HG02885 (cell line): ENCODE measurements around the gene SLC25A20.
"Not testable (repeated sequence)": the region's sequence is repeated elsewhere in the genome, so short reads cannot be mapped to it uniquely, and the experiment has no call there.

Source experiments
- ATAC-seq: cut with Tn5 transposase; IDR thresholded peaks from one replicate; pipeline ENCODE4 v1.9.1; 2021; ENCODE audit warnings: mild to moderate bottlenecking; ENCODE audit not compliant: unreplicated experiment, poor library complexity

SLC25A20 gene

DNA sequence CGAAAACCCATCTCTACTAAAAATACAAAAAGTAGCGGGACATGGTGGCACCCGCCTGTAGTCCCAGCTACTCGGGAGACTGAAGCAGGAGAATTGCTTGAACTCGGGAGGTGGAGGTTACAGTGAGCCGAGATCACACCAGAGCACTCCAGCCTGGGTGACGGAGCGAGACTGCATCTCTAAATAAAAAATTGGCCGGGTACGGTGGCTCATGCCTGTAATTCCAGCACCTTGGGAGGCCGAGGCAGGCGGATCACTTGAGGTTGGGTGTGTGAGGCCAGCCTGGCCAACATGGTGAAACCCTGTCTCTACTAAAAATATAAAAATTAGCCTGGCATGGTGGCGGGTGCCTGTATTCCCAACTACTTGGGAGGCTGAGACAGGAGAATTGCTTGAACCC lies 8.3 kb upstream of the SLC25A20 start:
- not testable (repeated sequence) for ATAC-seq

DNA sequence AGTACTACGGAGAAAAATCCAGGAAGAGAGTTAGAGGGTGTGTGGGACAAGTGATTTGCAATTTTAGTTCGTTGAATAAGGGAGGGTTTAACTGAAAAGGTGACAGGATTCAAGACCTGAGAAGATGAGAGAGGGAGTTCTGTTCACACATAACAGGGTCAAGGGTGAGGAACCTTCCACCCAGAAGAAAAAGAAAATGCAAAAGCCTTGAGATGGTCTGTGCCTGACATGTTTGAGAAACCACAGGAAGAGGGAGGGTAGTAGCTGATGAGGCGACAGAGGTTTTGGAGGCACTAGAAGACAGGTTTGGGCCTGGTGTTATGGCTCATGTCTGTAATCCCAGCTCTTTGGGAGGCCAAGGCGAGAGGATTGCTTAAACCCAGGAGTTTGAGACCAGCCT lies 591 bp upstream of the SLC25A20 start:
- no peak for ATAC-seq

DNA sequence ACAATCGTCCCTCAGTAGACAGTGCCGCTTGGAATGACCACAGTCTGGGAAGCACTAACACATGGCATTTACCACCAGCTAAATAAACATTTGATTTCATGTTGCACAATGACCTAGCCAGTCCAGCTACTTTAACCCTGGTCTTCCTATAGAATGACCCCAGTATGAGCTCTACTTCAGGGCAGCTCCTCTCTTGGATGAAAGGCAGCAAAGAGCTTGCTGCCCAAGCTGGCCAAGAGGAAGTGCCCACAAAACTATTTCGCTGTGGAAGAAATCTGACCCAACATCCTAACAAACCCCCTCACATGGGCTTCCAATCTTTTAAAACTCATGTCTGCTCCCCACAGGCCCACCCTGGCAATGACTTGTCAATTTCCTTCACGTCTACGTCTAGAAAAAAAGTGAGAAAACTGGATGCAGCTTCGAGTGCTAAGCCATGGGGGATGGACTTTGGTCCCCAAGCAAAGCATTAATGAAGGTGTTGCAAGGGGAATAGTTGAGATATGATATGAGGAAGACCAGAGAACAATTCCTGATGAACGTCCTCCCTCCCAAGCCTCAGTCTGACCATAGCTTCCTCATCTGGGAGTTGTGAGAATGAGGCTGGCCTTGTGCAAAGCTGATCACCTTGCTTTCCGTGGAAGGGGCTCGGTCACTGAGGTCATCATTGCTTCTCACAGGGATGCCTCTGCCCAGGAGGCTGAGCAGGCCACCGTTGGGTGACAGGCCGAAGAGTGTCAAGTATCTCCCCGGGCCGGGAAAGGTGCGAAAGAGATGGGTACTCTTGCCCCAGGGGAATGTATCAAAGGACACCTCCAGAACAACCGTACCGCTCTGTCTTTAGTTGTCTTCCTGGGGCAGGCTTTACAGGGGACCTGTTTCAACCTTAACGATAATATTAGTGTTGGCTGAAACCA lies 964 bp downstream of the SLC25A20 start:
- ATAC-seq, result peak; percentile 6

DNA sequence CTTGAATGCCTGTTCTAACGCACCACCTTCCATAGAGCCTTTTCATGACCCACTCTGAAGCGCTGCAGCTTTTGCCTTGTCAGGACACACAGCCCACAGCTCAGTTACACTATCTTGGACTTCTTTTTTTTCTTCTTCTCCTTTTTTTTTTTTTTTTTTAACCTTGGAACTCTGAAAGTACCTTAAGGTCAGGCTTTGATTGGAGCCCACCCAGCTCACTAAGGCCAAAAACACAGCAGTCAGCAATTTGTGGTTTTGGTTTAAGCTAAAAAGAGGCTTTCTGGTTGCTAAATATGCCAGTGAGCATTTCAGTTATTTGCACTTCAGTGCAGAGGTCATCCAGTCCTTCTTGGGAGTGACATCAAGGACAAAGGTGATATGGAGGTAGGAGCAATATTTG lies 1.7 kb downstream of the SLC25A20 start:
- ATAC-seq, result no peak

DNA sequence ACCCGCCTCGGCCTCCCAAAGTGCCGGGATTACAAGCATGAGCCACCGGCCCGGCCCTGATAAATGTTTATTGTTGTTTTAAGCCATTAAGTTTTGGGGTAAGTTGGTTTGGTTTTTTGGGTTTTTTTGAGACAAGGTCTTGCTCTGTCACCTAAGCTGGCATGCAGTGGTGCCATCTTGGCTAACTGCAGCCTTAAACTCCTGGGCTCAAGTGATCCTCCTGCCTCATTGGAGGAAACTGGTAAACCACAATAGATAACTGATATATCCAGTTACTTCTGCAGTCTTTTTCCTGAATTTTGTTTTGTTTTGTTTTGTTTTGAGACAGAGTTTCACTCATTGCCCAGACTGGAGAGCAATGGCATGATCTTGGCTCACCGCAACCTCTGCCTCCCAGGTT lies 4.2 kb downstream of the SLC25A20 start:
- no peak for ATAC-seq

DNA sequence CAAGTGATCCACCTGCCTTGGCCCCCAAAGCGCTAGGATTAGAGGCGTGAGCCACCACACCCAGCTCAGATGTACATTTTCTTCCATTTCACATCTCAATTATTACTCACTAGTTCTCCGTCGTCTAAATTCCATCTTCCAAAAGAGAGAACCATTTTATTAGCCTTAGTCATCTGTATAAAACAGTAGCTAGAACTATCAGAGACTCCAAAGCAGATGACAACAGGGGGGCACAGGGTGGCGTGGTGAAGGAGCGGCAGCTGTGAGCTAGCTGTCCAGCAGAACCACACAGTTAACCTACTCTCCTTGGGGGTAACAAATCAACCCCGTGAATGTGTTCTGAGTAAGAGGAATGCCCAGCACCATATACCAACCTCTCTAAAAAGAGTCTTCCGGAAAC lies 7.1 kb downstream of the SLC25A20 start:
- no peak for ATAC-seq

DNA sequence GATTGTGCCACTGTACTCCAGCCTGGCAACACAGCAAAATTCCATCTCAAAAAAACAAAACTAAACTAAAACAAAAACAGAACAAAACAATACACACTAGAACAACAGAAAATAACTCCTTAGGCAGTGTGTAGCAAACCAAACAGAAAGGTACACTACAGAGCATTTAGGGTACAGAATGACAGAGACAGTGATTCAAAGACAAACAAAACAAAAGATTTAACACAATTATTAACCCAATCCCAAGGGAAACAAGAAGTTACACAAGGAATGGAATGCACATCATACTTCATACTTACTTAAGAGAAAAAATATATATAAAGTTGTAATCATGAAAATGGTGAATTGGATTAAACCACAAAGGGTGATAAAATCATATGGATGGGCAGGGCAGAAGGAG lies 12.9 kb downstream of the SLC25A20 start:
- ATAC-seq, result no peak

DNA sequence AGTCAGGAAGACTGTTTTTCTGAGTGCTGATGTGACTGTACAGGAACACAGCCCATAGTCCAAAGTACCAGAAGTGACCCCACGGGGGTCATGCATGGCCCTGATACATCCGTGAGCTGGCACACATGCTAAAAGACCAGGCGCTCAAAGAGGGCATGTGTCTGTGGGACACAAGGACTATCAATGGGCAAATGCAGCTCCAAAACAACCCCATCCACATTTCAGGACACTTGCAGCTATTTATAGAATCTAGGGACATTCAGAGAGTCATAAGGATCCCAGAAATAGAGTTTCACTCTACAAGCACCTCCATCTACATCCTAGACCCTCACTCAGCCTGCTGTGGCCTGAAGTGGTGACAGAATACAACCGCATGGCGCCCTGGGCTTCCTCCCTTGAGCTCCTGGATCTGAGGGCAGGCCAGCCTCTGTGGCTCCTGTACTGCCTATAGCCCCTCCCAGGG lies 17.0 kb downstream of the SLC25A20 start:
- no peak for ATAC-seq

DNA sequence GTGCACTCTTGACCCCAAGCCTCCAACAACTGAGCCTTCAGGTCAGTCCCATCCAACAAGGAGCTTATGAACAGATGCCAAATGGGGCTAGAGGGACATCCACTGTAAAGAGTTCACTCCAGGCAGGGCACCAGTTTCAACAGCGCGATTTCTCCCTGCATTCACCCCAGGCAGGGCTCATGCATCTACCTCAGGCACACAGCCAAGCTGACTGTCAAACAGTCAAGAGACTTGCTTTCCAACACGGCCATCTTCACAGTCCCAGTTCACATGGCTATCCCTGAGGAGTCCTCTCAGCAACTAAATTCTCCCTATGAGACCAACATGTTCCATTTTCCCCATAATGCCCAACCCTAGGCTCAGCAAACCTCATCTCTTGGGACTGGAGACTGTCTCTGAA lies 17.7 kb downstream of the SLC25A20 start:
- no peak for ATAC-seq

DNA sequence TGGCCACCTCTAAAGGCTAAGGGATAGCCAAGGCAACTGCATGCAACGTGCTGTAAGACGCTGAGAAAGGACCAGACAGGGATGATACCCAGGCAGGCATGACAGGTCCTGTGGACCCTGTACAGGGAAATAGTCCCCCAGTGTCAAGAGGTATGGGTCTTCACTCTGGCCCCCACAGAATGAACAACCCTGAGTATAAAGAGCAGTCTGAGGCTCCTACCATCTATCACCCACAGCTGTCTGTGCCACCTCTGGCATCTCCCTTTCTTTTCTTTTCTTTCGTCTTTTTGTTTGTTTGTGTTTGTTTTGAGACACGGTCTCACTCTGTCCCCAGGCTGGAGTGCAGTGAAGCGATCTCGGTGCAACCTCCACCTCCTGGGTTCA lies 18.7 kb downstream of the SLC25A20 start:
- ATAC-seq, result no peak

DNA sequence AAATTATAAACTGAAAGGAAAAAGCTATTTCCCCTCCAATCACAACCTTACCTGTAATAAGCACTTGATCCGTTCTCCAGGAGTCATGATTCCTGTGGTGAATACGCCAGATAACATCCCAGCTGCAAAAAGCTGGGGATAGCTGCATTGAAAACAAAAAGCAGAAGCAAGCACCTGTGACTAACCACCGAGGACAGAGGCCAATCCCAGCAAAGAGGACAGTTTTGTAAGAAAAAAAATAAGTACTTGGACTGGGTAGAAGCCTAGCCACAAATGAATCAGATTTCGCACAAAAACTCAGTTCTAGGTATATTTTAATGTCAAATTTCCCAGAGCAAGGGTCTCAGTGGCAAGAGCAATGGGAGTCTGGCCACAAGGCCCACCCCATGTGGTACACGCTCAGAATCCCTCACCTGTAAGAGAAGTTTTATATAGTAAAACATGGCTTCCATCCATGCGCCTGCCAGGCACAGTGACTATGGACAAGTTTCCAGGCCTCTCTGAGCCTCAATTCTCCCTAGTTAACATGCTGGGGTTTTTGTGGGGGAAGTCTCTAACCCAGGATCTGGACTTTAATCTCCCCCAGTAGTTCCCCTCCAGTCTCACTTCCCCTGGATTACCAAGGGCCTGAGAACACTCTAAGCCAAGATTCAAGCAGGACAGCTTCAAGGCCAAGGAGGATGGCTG lies 19.2 kb downstream of the SLC25A20 start:
- ATAC-seq, result no peak

DNA sequence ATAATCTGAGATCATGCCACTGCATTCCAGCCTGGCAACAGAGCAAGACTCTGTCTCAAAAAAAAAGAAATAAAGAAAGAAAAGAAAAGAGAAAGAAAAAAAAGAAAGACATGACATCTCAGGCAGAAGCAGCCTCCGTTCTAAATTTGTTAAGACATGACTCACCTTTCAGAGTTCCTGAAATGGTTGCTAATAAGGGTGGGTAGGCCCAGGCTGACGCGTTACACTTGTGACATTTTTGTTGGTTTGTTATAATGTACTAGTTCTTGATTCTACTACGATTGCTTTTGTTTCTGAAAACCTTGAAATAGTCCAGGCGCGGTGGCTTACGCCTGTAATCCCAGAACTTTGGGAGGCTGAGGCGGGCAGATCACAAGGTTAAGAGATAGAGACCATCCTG lies 21.0 kb downstream of the SLC25A20 start:
- no peak for ATAC-seq

DNA sequence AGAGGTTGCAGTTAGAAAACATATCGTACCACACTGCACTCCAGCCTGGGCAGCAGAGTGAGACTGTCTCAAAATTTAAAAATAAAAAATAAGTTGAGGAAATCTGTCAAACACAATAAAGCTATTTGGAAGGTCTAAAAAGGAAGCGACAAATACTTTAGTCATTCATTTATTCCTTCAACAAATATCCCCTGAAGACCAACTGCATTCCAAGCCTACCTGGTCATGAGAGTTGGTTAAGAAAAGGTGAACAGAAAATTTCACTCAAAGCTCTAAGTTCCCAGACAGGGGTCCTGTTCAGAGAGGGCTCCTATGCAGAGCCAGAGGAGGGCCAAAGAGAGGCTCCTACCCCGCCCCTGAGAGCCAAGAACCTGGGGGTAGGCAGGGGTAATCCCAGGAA lies 35.6 kb downstream of the SLC25A20 start:
- ATAC-seq, result no peak

DNA sequence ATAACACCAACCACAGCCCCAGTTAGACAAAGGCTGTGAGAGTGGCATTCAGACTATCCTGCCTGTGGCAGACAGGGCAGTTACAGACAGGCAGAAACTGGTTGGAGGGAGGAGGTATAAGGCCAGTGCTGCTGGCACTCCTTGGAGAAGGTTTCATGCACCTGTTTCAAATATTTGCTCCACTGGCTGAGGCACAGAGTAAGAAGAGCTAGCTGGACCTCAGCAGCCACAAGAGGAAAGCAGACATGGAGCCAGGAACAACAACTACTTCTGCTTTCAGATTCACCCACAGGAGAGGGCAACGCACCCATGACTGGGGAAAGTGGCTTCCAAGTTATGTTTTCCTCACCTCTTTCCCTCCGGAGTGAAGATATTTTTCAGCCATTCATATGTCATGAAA lies 39.5 kb downstream of the SLC25A20 start:
- ATAC-seq, result no peak

DNA sequence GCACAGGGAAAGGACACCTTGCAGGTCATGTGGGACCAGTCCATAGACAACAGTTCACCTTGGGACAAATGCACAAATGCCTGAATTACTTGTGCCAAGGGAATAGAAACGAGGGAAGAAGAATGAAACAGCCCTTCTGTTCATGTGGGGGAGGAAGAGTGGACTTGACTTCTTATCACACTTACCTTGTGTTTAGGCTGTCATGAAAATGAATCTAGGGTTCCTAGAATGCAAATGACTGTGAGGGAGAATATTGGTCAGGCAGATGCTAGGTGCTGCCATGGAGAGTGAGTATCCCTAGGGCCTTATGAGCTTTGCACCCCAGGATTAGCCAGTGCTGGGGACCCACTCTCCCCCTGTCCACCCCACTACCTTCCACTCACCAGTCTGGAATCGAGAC lies 40.0 kb downstream of the SLC25A20 start:
- no peak for ATAC-seq

DNA sequence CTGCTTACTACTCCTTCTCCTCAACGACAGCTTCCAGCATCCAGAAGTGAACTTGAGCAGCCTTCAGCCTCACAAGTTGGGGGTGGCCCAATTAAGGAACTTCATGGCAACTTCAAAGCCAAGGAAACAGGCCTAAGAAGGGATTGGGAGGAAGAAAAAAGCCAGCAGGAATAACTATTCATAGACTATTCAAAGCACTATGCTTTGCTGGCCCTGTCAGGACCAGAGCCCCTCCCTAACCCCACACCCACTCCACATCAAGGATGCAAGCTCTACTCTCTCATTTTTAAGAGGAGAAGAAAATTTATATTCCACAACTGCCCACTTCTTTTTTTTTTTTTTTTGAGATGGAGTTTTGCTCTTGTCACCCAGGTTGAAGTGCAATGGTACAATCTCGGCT lies 41.0 kb downstream of the SLC25A20 start:
- no peak for ATAC-seq

DNA sequence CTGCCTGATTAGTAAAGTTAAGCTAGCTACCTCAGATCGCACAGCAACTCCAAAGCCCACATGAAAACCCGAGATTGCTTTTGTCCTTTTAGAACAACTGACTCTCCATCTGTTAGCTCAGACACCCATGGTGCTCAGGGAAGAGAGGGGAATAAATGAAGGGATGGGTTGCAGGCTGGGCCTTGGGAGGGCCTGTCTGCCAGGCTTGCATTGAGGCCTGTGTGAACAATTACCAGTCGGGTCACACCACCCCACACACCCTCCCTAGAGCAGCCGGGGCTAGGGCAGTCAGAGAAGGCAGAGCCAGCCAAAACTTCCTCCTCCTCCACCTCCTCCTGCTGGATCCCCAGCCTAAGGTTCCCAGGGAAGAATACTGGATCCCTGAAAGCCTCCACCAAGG lies 42.2 kb downstream of the SLC25A20 start:
- no peak for ATAC-seq

DNA sequence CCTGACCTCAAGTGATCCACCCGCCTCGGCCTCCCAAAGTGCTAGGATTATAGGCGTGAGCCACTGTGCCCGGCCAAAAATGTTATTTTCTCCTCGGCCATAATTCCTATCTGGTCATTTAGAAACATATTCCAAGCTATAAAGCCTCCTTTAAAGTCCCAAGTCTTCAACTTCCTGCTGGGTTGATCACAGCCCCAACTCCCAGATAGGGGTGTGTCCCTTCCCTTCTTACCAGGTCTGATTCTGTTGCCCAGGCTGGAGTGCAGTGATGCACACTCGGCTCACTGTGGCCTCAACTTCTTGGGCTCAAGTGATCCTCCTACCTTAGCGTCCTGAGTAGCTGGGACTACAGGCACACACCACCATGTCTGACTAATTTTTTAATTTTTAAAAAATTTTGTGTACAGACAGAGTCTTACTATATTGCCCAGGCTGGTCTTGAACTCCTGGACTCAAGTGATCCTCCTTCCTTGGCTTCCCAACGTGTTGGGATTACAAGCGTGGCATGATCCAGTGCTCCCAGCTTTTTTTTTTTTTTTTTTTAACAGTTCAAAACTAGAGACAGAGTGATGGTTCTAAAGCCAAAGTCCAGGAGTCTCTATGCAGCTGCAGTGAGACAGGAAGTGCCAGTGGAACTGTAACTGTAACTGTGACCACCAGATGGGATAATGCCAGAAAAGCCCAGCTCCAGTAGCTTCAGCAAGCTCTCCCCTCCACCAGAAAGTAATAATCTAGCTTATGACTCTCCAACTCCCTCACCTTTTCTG lies 42.8 kb downstream of the SLC25A20 start:
- no peak for ATAC-seq

DNA sequence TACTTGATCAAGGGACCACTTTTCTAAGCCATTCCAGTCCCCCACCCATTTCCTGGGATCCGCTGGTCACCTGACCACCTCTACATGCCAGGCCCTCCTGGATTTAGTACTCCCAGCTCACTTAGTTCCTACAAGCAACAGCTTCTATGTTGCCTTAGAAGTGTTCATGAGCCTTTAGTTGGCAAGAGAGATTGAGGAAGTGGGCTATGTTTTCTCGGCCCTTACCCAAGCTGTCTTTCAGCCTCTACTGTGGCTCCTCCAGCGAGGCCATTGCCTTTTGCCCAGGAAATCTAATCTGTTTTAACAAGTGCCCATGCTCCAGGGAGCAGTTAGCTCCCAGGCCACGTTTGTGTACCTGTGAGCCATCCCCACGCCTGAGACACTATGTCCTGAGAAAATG lies 46.5 kb downstream of the SLC25A20 start:
- no peak for ATAC-seq

DNA sequence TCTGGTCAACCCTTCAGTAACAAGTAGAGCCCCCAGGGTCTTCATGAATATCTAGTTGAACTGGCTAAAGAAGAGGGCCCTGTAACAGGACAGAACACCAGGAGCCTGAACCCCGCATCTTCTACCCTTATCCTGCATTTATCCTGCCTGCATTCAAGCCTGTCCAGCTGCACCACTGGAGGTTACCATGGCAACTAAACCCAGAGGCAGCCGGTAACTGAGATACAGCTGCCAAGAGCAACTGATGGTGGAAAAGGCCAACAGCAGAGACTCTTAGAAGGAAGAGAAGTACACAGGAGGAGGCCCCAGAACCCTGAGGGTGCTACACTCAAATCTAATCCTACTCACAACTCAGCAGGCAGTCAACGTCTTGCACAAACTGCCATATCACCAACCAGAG lies 47.3 kb downstream of the SLC25A20 start:
- no peak for ATAC-seq
